ENCODE results near the gene GADD45GIP1. TPM values are rescaled to one million over a fixed set of nuclear protein-coding genes. Genes with fewer than 3 reads are reported as not detected.

Gene GADD45GIP1
- 54.9 and 63.6 TPM in 2 replicates for total RNA-seq

GRCh38 chr19:12956446-12957388, at the start of gene GADD45GIP1:
Gene GADD45GIP1, minus strand, starts transcription at chr19:12957223. Its CDS starts 11 bp downstream, at chr19:12957212.

GRCh38 chr19:12994701-12995595, 37.9 kb upstream of the GADD45GIP1 start, which contains the start of gene NFIX:
Gene NFIX, plus strand, starts transcription at chr19:12995475. Its CDS starts 363 bp downstream, at chr19:12995838.

GRCh38 chr19:12969292-12969988, 12.4 kb upstream of the GADD45GIP1 start, which contains the start of gene DAND5:
Gene DAND5, plus strand, starts transcription at chr19:12969576. Its CDS starts 85 bp downstream, at chr19:12969661.

GRCh38 chr19:12945479-12946091, 11.4 kb downstream of the GADD45GIP1 start, which contains the start of gene RAD23A:
Gene RAD23A, plus strand, starts transcription at chr19:12945862. Its CDS starts 87 bp downstream, at chr19:12945949.

GRCh38 chr19:12937927-12938778, 18.9 kb downstream of the GADD45GIP1 start, which contains the start of gene CALR:
Gene CALR, plus strand, starts transcription at chr19:12938609. Its CDS starts 71 bp downstream, at chr19:12938680.

GRCh38 chr19:12933287-12934072, 23.5 kb downstream of the GADD45GIP1 start, which contains the start of gene FARSA:
Gene FARSA, minus strand, starts transcription at chr19:12933711. Its CDS starts 15 bp downstream, at chr19:12933696.

Other genes with a start within 250 kb of the GADD45GIP1 start
- 34.3 and 47.7 TPM in 2 replicates for gene TNPO2, start 233.3 kb downstream of the GADD45GIP1 start, total RNA-seq
- gene TRIR, start 222.5 kb downstream of the GADD45GIP1 start, total RNA-seq, result 353 and 355 TPM in 2 replicates
- gene GET3, start 219.7 kb downstream of the GADD45GIP1 start, total RNA-seq, result 61.8 and 80.8 TPM in 2 replicates
- gene BEST2, start 205.4 kb downstream of the GADD45GIP1 start, total RNA-seq, result 1.8 TPM in 1 of 2 replicates, not detected in the other
- 8.8 and 19.0 TPM in 2 replicates for gene HOOK2, start 181.7 kb downstream of the GADD45GIP1 start, total RNA-seq
- gene JUNB, start 165.7 kb downstream of the GADD45GIP1 start, total RNA-seq, result 398 and 481 TPM in 2 replicates
- gene PRDX2, start 155.4 kb downstream of the GADD45GIP1 start, total RNA-seq, result 454 and 460 TPM in 2 replicates
- gene THSD8, start 155.2 kb downstream of the GADD45GIP1 start, total RNA-seq, result not detected in 2 replicates
- gene RNASEH2A, start 150.6 kb downstream of the GADD45GIP1 start, total RNA-seq, result 13.5 and 45.0 TPM in 2 replicates
- gene RTBDN, start 122.6 kb downstream of the GADD45GIP1 start, total RNA-seq, result not detected in 2 replicates
- gene MAST1, start 118.7 kb downstream of the GADD45GIP1 start, total RNA-seq, result under 0.01 and 0.88 TPM in 2 replicates
- gene DNASE2, start 75.8 kb downstream of the GADD45GIP1 start, total RNA-seq, result 26.4 and 55.3 TPM in 2 replicates
- gene KLF1, start 70.0 kb downstream of the GADD45GIP1 start, total RNA-seq, result not detected in 2 replicates
- 22.6 and 40.1 TPM in 2 replicates for gene GCDH, start 66.1 kb downstream of the GADD45GIP1 start, total RNA-seq
- 0.56 TPM in 1 of 2 replicates, not detected in the other for gene SYCE2, start 37.9 kb downstream of the GADD45GIP1 start, total RNA-seq
- 60.8 and 78.4 TPM in 2 replicates for gene FARSA, start 23.5 kb downstream of the GADD45GIP1 start, total RNA-seq
- 932 and 1,873 TPM in 2 replicates for gene CALR, start 18.6 kb downstream of the GADD45GIP1 start, total RNA-seq
- 107 and 111 TPM in 2 replicates for gene RAD23A, start 11.4 kb downstream of the GADD45GIP1 start, total RNA-seq
- gene DAND5, start 12.4 kb upstream of the GADD45GIP1 start, total RNA-seq, result not detected in 2 replicates
- 33.9 and 97.1 TPM in 2 replicates for gene NFIX, start 38.3 kb upstream of the GADD45GIP1 start, total RNA-seq
- 0.48 and 6.5 TPM in 2 replicates for gene LYL1, start 145.6 kb upstream of the GADD45GIP1 start, total RNA-seq
- gene TRMT1, start 159.5 kb upstream of the GADD45GIP1 start, total RNA-seq, result 25.9 and 35.6 TPM in 2 replicates
- 49.1 and 79.9 TPM in 2 replicates for gene NACC1, start 161.0 kb upstream of the GADD45GIP1 start, total RNA-seq
- gene STX10, start 193.2 kb upstream of the GADD45GIP1 start, total RNA-seq, result 73.0 and 74.2 TPM in 2 replicates
- gene IER2, start 193.2 kb upstream of the GADD45GIP1 start, total RNA-seq, result 119 and 139 TPM in 2 replicates

Measured in epithelial cell of alveolus of lung (primary cell).